H1 (cell line): ENCODE measurements around the gene TNS1. TPM values are rescaled to one million over a fixed set of nuclear protein-coding genes. Genes with fewer than 3 reads are reported as not detected.

Experiments used
- CTCF ChIA-PET: fragments of 300-600 bp; sonication (Branson Sonifier 250); formaldehyde crosslinking; loops from one replicate; lab custom pipeline; 2021; ENCODE audit not compliant: partially characterized antibody; lab: Charles Lee
- POLR2A ChIA-PET: fragments of 300-600 bp; sonication (Branson Sonifier 250); formaldehyde crosslinking; loops from one replicate; lab custom pipeline; 2021; ENCODE audit warnings: inconsistent platforms; ENCODE audit not compliant: partially characterized antibody; lab: Charles Lee
- DNase-seq, 2 experiments: peaks; one replicate each; pipeline versions ENCODE4 v3.0.0 to v3.0.0-alpha.2; 2010 to 2022; ENCODE audit warnings: low spot score in 2 of 2, low read depth in 1 of 2, mixed read lengths in 1 of 2
- FAIRE-seq: peaks from 2 replicates; lab custom pipeline; 2011; peaks lifted over from hg19 to GRCh38; lab: Jason Lieb, UNC
- H2AFZ ChIP-seq: 2 replicates; pipeline ENCODE4 v1.8.1; 2012; ENCODE audit warnings: low read length, inconsistent platforms
- H2AK5ac ChIP-seq: 2 replicates; pipeline ENCODE4 v1.6.1; 2013; ENCODE audit warnings: low read depth, low read length
- H2BK120ac ChIP-seq: replicated peaks from 2 replicates; pipeline ENCODE3; 2013; ENCODE audit warnings: low read depth, low read length, inconsistent platforms
- H2BK12ac ChIP-seq: 2 replicates; pipeline ENCODE4 v1.6.1; 2013; ENCODE audit warnings: low read depth, low read length
- H2BK15ac ChIP-seq: 2 replicates; pipeline ENCODE4 v1.6.1; 2013; ENCODE audit warnings: low read length
- H2BK20ac ChIP-seq: 2 replicates; pipeline ENCODE4 v1.6.1; 2013; ENCODE audit warnings: low read length
- H2BK5ac ChIP-seq: 2 replicates; pipeline ENCODE4 v1.6.1; 2013; ENCODE audit warnings: low read depth, low read length
- H3K14ac ChIP-seq: 2 replicates; pipeline ENCODE4 v1.6.1; 2013; ENCODE audit warnings: inconsistent platforms; ENCODE audit not compliant: insufficient read length
- H3K18ac ChIP-seq: 2 replicates; pipeline ENCODE4 v1.6.1; 2013; ENCODE audit warnings: low read length; ENCODE audit errors: extremely low read depth
- H3K23ac ChIP-seq: 2 replicates; pipeline ENCODE4 v1.6.1; 2013; ENCODE audit warnings: inconsistent platforms; ENCODE audit not compliant: insufficient read length
- H3K23me2 ChIP-seq: 2 replicates; pipeline ENCODE4 v1.6.1; 2013; ENCODE audit warnings: low read depth, low read length
- H3K27ac ChIP-seq: 2 replicates; pipeline ENCODE4 v1.6.1; 2011; ENCODE audit warnings: low read depth, low read length, inconsistent platforms
- H3K27me3 ChIP-seq, 4 experiments: replicated peaks in 1 of 4; 1 replicate in 1 of 4; 2 replicates in 3 of 4; pipeline versions ENCODE4 v1.6.1 to v1.8.1; 2011 to 2013; ENCODE audit warnings: low read length in 3 of 4, mild to moderate bottlenecking in 3 of 4, inconsistent platforms in 2 of 4, mixed read lengths in 2 of 4, moderate library complexity in 1 of 4; ENCODE audit not compliant: control insufficient read depth in 3 of 4, insufficient read depth in 3 of 4; ENCODE audit errors: extremely low read depth in 1 of 4
- H3K36me3 ChIP-seq, 4 experiments: 2 replicates each; pipeline versions ENCODE4 v1.6.1 to v1.8.1; 2011 to 2013; ENCODE audit warnings: mild to moderate bottlenecking in 4 of 4, low read length in 3 of 4, moderate library complexity in 2 of 4, control low read depth in 1 of 4, inconsistent platforms in 1 of 4; ENCODE audit not compliant: insufficient read depth in 4 of 4, control insufficient read depth in 2 of 4
- H3K4ac ChIP-seq: replicated peaks from 2 replicates; pipeline ENCODE3; 2013; ENCODE audit warnings: low read length, low read depth, mixed read lengths, inconsistent platforms; ENCODE audit not compliant: insufficient read length
- H3K4me1 ChIP-seq, 4 experiments: replicated peaks in 1 of 4; 1 replicate in 1 of 4; 2 replicates in 3 of 4; pipeline versions ENCODE4 v1.6.1 to v1.8.1; 2011 to 2013; ENCODE audit warnings: low read length in 3 of 4, inconsistent platforms in 2 of 4, mixed read lengths in 1 of 4; ENCODE audit not compliant: insufficient read depth in 4 of 4, control insufficient read depth in 3 of 4
- H3K4me2 ChIP-seq, 2 experiments: 2 replicates each; pipeline versions ENCODE4 v1.6.1 to v1.8.1; 2011 to 2013; ENCODE audit warnings: low read depth in 2 of 2, low read length in 2 of 2, control low read depth in 1 of 2, inconsistent platforms in 1 of 2, mild to moderate bottlenecking in 1 of 2; ENCODE audit not compliant: insufficient read depth in 1 of 2
- H3K4me3 ChIP-seq, 4 experiments: fragments of 200-600, 300-600 bp in 1 of 4; sonication (generic), shearing (Covaris generic), sonication (Bioruptor Twin) in 1 of 4; 2 replicates each; pipeline versions ENCODE4 v1.5.1 to v1.8.1; 2011 to 2016; ENCODE audit warnings: low read length in 4 of 4, low read depth in 3 of 4, control low read depth in 2 of 4, inconsistent platforms in 2 of 4, mild to moderate bottlenecking in 2 of 4, mixed read lengths in 1 of 4, moderate library complexity in 1 of 4; ENCODE audit not compliant: insufficient read depth in 2 of 4; ENCODE audit errors: extremely low read depth in 1 of 4
- H3K56ac ChIP-seq: replicated peaks from 2 replicates; pipeline ENCODE3; 2013; ENCODE audit warnings: low read depth, mild to moderate bottlenecking, mixed read lengths, low read length, inconsistent platforms; ENCODE audit not compliant: insufficient read length
- H3K79me1 ChIP-seq: 2 replicates; pipeline ENCODE4 v1.6.1; 2013; ENCODE audit warnings: low read depth, low read length, control low read depth
- H3K79me2 ChIP-seq, 2 experiments: 2 replicates each; pipeline versions ENCODE4 v1.6.1 to v1.8.1; 2012 to 2013; ENCODE audit warnings: low read length in 2 of 2, mild to moderate bottlenecking in 2 of 2, inconsistent platforms in 1 of 2; ENCODE audit not compliant: insufficient read depth in 2 of 2, control insufficient read depth in 1 of 2
- H3K9ac ChIP-seq, 4 experiments: replicated peaks in 1 of 4; 1 replicate in 1 of 4; 2 replicates in 3 of 4; pipeline versions ENCODE4 v1.6.1 to v1.8.1; 2011 to 2013; ENCODE audit warnings: low read depth in 3 of 4, low read length in 3 of 4, control low read depth in 2 of 4, mild to moderate bottlenecking in 2 of 4, moderate library complexity in 2 of 4, inconsistent platforms in 1 of 4; ENCODE audit errors: extremely low read depth in 1 of 4
- H3K9me3 ChIP-seq, 2 experiments: 2 replicates each; pipeline versions ENCODE4 v1.6.1 to v1.8.1; 2012 to 2013; ENCODE audit warnings: mild to moderate bottlenecking in 2 of 2, moderate library complexity in 2 of 2, control low read depth in 1 of 2, inconsistent platforms in 1 of 2, low read depth in 1 of 2, low read length in 1 of 2, mixed read lengths in 1 of 2; ENCODE audit not compliant: insufficient read depth in 2 of 2
- H4K20me1 ChIP-seq, 2 experiments: replicated peaks in 1 of 2; 2 replicates each; pipeline versions ENCODE3 to v1.8.1; 2011 to 2013; ENCODE audit warnings: inconsistent platforms in 2 of 2, low read length in 2 of 2, mild to moderate bottlenecking in 1 of 2; ENCODE audit not compliant: insufficient read depth in 2 of 2, control insufficient read depth in 1 of 2
- H4K5ac ChIP-seq: 2 replicates; pipeline ENCODE4 v1.6.1; 2013; ENCODE audit warnings: low read length, low read depth, mixed read lengths, inconsistent platforms; ENCODE audit not compliant: insufficient read length
- H4K8ac ChIP-seq: 2 replicates; pipeline ENCODE4 v1.8.0; 2013; ENCODE audit warnings: mild to moderate bottlenecking, moderate library complexity, low read length, inconsistent platforms; ENCODE audit not compliant: insufficient read depth; ENCODE audit errors: extremely low read depth
- H4K91ac ChIP-seq: replicated peaks from 2 replicates; pipeline ENCODE3; 2013; ENCODE audit warnings: low read length, mixed read lengths, inconsistent platforms; ENCODE audit not compliant: insufficient read length
- EZH2 ChIP-seq: fragments of 200-600 bp; sonication (generic); IDR thresholded peaks from 2 replicates; pipeline ENCODE4 v1.7.1; 2012; ENCODE audit warnings: low read depth, mild to moderate bottlenecking, moderate library complexity, low read length, inconsistent platforms; ENCODE audit not compliant: severe bottlenecking
- HDAC6 ChIP-seq: IDR thresholded peaks from one replicate; pipeline ENCODE4 v1.7.1; 2012; ENCODE audit warnings: low read depth, mild to moderate bottlenecking, inconsistent platforms, low read length, moderate library complexity
- SP1 ChIP-seq: IDR thresholded peaks from 2 replicates; pipeline ENCODE4 v1.6.1; 2011; ENCODE audit warnings: low read depth, low read length
- SRF ChIP-seq: IDR thresholded peaks from 2 replicates; pipeline ENCODE4 v1.6.1; 2011; ENCODE audit warnings: mild to moderate bottlenecking, low read depth, low read length, moderate library complexity
- TAF7 ChIP-seq: optimal IDR thresholded peaks from 2 replicates; pipeline ENCODE3; 2011; ENCODE audit warnings: low read depth, mild to moderate bottlenecking, inconsistent platforms, low read length, moderate library complexity, borderline replicate concordance
- WGBS, 2 experiments: shearing (Covaris generic) in 1 of 2; methylation state at CpG; one replicate each; pipeline versions ENCODE4 v1.1.6 to v1.1.7; 2013 to 2015; ENCODE audit warnings: low lambda C conversion rate in 2 of 2, mixed read lengths in 2 of 2, inconsistent platforms in 1 of 2, low coverage in 1 of 2, missing lambda C conversion rate in 1 of 2; ENCODE audit not compliant: insufficient replicate concordance in 2 of 2, insufficient coverage in 1 of 2, insufficient read length in 1 of 2; ENCODE audit errors: extremely low coverage in 1 of 2, missing lambda C conversion rate in 1 of 2; 5-methylcytosine and 5-hydroxymethylcytosine counted together
- polyA plus RNA-seq, 7 experiments: library from polyadenylated mRNA; depleted of rRNA in 3 of 7; stranded (reverse) in 5 of 7; unstranded in 2 of 7; fragments of >200 nt in 5 of 7; fragments of 200-250 nt in 2 of 7; gene quantifications; 1 replicate in 5 of 7; 2 replicates in 1 of 7; 4 replicates in 1 of 7; pipeline versions ENCODE4 v1.2.1 to v1.2.3, GENCODE V29; 2011 to 2013; ENCODE audit warnings: missing spikeins in 2 of 7, mixed read lengths in 2 of 7
- total RNA-seq: library from RNA; stranded (reverse); fragmentation: NEBNext Ultra II Directional; extraction: Animal tissue kit (Norgen Biotek cat#: 25700); gene quantifications from 2 replicates; pipeline ENCODE4 v1.2.1, GENCODE V29; 2021

TNS1 gene
- total and polyA plus RNA-seq, 2 of the 8 experiments (the other 6 are each of a cell fraction or from before 2014, with no cell fraction given), result 1.5 to 5.1 TPM

DNA sequence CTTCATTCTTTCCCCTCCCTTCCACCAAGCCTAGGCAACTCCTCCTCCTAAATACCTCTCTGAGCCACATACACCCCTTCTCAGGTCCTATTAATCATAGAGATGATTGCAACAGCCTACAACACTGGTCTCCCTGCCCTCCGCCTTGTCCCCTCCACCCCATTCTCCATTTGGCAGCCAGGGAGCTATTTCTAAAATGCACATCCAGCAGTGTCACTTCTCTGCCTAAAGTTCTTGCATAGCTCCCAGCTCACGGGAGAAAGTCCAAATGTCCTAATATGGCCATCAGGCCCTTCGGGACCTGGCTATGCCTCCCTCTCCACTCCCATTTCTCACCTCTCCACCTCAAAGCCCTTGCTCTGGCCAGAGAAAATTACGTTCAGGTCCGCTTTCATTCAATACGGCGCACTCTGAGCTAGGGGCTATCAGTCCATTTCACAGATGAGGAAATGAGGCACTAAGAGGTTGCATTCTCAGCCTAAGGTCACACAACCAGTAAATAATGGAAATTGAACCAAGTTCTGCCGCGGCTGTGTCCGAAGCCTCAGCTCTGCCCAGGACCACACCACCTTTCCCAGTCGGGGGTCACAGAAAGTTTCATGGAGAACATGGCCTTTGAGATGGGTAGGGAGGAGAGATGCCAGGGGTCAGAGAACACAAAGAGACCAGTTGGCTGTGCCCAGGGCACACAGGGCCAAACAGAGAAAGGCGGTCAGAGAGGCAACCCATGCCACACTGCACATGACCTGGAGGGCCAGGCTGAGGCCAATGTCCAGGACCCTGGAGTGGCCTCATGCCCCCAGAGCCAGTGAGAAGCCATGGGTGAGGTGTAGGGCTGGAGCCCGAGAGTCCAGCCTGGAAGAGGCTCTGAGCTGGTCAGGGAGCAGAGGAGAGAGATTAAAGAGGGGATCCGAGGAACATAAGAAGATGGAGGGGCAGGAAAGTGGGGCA, 72.8 kb downstream of the TNS1 start:
- H3K56ac ChIP-seq, result no peak overlapping the region
- H4K20me1 ChIP-seq, result no peaks in the 10 kb centered on the region
- H2BK120ac ChIP-seq, result no peak overlapping the region
- H2BK15ac ChIP-seq, result no peak overlapping the region
- H3K79me2 ChIP-seq, result no peaks in the 10 kb centered on the region
- H3K36me3 ChIP-seq, result no peaks in the 10 kb centered on the region
- no peak overlapping the region for H2AFZ ChIP-seq
- peak overlapping the region; percentile 60; the same call in 1 of the 2 replicates for H2AK5ac ChIP-seq
- no peak overlapping the region for H3K14ac ChIP-seq
- H3K79me1 ChIP-seq, result no peaks in the 10 kb centered on the region
- no peak overlapping the region for H2BK5ac ChIP-seq
- H2BK20ac ChIP-seq, result no peak overlapping the region
- peaks cover 5 to 20% (median 13%) of the 10 kb centered on the region in 4 experiments for H3K4me1 ChIP-seq
- H3K9me3 ChIP-seq, result no peaks in the 10 kb centered on the region
- no peaks in the 10 kb centered on the region for H3K27me3 ChIP-seq
- CTCF ChIA-PET, result interaction anchor here (0.8 to 8.1 kb wide), 19 partner anchors 9 to 155 kb away, joined by 3 to 82 read pairs (median 4); no protein-coding TSS in a partner anchor
- H3K27ac ChIP-seq, result no peak overlapping the region
- H3K9ac ChIP-seq, result no peak overlapping the region
- H3K23me2 ChIP-seq, result no peaks in the 10 kb centered on the region
- H3K4ac ChIP-seq, result no peak overlapping the region
- no peak for FAIRE-seq
- no peak for DNase-seq
- POLR2A ChIA-PET, result interaction anchor here (1.2 to 1.9 kb wide), 2 partner anchors 9 to 10 kb away, joined by 4 to 5 read pairs; no protein-coding TSS in a partner anchor
- no peak overlapping the region for H3K4me3 ChIP-seq
- WGBS, 2 experiments, result 97% methylated on average over 14 of the region's 14 CpGs; no CpG with 5 or more reads in 1 of the 2 experiments
- no peak overlapping the region for H4K91ac ChIP-seq
- H3K23ac ChIP-seq, result no peak overlapping the region
- TF ChIP-seq SRF, result peak; percentile 35; the same call in 1 of the 2 replicates
- TF ChIP-seq HDAC6, result no peak
- no peak for TF ChIP-seq TAF7
- TF ChIP-seq SP1, result no peak
- no peak for TF ChIP-seq EZH2
- no peak overlapping the region; the same call in 1 of the 2 replicates for H4K8ac ChIP-seq
- no peak overlapping the region for H3K4me2 ChIP-seq
- H2BK12ac ChIP-seq, result 0 out of 2 replicates have a peak overlapping the region, but pooled peaks have one; percentile 34
- H3K18ac ChIP-seq, result 0 out of 2 replicates have a peak overlapping the region, but pooled peaks have one; percentile 39
- H4K5ac ChIP-seq, result no peak overlapping the region
